ENCODE data around the gene DNAJC8. TPM values are rescaled to one million over a fixed set of nuclear protein-coding genes. Genes with fewer than 3 reads are reported as not detected.

Gene DNAJC8
- polyA plus RNA-seq, 3 donors: 140 to 179 (median 155) TPM

DNA sequence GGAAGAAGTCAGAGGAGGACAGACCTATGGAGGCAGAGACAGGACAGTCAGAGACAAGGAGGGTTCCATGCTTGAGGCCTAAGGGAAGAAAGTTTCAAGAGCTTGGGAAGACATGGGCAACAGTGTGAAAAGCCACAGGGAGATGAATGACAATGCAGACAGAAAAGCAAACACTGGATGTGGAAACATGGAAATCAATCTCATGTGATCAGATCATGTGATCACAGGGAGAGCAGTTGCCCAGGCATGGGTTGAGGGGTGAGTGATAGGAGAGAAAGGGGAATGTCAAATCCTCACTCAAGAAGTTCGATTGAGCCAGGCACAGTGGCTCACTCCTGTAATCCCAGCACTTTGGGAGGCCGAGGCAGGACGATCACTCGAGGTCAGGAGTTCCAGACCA is 73.6 kb downstream of the DNAJC8 start:
- no peak for DNase-seq (ENCODE audit: extremely low read depth in 1 of 11, low read depth in 9 of 11, low spot score in 4 of 11)

DNA sequence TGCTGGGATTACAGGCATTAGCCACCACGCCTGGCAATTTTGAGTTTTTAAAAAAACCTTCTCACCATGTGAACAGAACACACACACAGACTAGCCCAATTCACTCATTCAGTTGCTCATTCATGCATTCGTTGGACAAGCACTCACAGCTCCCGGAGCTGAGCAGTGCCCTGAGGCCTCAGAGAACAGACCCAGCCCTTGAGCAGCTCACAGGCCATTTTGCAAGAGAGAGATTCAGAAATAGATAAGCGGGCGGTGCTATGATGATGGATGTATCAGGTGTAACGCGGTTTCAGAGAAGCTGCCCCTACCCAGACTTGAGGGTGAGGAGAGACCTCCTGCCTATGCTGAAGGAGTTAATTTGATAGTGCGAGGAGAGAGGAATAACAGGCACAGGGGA is 74.9 kb downstream of the DNAJC8 start:
- no peak for DNase-seq (ENCODE audit: extremely low read depth in 1 of 11, low read depth in 9 of 11, low spot score in 4 of 11)

DNA sequence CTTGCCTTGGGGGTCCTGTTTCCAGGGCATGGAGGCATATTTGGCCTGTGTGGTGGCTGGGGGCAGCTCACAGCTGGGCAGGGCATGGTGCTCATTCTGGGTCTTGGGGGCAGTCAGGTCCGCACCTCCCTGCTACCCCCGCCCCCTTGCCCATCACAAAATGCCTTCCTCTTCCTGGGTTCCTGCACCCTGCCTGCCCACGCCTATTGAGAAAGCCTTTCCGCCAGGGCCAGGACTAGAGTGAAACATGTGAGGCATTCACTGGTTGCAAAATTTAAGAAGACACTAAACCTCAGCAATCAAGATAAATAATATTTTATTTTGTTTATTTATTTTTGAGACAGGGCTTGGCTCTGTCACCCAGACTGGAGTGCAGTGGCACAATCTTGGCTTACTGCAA is 76.0 kb downstream of the DNAJC8 start:
- DNase-seq (ENCODE audit: extremely low read depth in 1 of 11, low read depth in 9 of 11, low spot score in 4 of 11): no peak

DNA sequence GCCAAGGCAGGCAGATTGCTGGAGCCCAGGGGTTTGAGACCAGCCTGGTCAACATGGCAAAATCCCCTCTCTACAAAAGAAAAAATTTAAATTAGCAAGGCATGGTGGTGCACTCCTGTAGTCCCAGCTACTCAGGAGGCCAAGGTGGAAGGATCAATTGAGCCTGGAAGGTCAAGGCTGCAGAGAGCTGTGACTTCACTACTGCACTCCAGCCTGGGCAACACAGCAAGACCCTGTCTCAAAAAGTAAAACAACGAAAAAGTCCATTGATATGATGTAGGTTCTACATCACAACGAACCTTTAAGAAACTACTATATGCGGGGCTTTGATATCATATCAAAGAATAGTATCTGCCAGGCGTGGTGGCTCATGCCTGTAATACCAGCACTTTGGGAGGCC is 77.2 kb downstream of the DNAJC8 start:
- no peak for DNase-seq (ENCODE audit: extremely low read depth in 1 of 11, low read depth in 9 of 11, low spot score in 4 of 11)

DNA sequence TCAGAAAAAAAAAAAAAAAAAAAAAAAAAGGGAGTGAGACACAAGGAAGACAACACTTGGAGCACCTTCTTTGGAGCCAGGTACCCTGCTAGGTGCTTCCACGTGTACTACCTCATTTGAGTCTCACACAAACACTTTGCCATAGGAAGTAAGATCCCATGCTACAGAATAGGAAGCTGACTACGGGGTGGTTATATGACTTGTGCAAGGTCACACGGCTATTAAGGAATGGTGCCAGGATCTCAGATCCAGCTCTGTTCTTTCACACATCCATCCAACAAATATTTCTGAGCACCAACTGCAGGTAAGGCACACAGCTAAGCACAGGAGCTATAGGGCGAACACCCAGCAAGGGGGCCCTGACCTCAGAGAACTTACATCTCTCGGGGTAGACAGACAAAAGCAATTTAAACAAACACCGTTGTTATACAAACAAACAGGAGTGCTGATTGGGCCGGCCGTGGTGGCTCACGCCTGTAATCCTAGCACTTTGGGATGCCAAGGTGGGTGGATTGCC is 78.7 kb downstream of the DNAJC8 start:
- DNase-seq (ENCODE audit: extremely low read depth in 1 of 11, low read depth in 9 of 11, low spot score in 4 of 11): no peak

Other genes starting within 250 kb of the DNAJC8 start
- gene EYA3, start 144.4 kb downstream of the DNAJC8 start, polyA plus RNA-seq (ENCODE audit: insufficient read length in 3 of 3): 10 to 100 TPM; 51.8 to 56.4 (median 54.6) TPM
- 1 to 10 TPM; 2.2 to 2.7 (median 2.6) TPM for gene PTAFR, start 56.3 kb downstream of the DNAJC8 start, polyA plus RNA-seq (ENCODE audit: insufficient read length in 3 of 3)
- gene ATP5IF1, start 3.1 kb upstream of the DNAJC8 start, polyA plus RNA-seq (ENCODE audit: insufficient read length in 3 of 3): 100 to 1,000 TPM; 283 to 352 (median 321) TPM
- gene SESN2, start 26.5 kb upstream of the DNAJC8 start, polyA plus RNA-seq (ENCODE audit: insufficient read length in 3 of 3): 10 to 100 TPM; 16.8 to 19.9 (median 19.7) TPM
- 10 to 100 TPM; 19.7 to 22.1 (median 21.7) TPM for gene MED18, start 96.0 kb upstream of the DNAJC8 start, polyA plus RNA-seq (ENCODE audit: insufficient read length in 3 of 3)
- 10 to 100 TPM; 76.7 to 89.4 (median 77.1) TPM for gene PHACTR4, start 136.7 kb upstream of the DNAJC8 start, polyA plus RNA-seq (ENCODE audit: insufficient read length in 3 of 3)

Measured in renal cortex interstitium (tissue), 11 donors.